Loucy (cell line): Measurements from ENCODE around the gene VPS45.
A peak's percentile ranks its signal among the peaks of the same experiment; 100 is the strongest.

Source experiments
- H2AFZ ChIP-seq: fragments of 200-600 bp; sonication (generic); 2 replicates; pipeline ENCODE4 v1.6.0; 2016; ENCODE audit warnings: antibody characterized with exemption, mild to moderate bottlenecking, low read length, moderate library complexity
- H3F3A ChIP-seq: fragments of 200-600 bp; 2 replicates; pipeline ENCODE4 v1.6.0; 2016; ENCODE audit warnings: antibody characterized with exemption, low read depth, mild to moderate bottlenecking
- H3K27me3 ChIP-seq: fragments of 200-600 bp; sonication (generic); 2 replicates; pipeline ENCODE4 v1.6.1; 2014; ENCODE audit warnings: low read length, mild to moderate bottlenecking; ENCODE audit not compliant: insufficient read depth, poor library complexity, severe bottlenecking
- H3K36me3 ChIP-seq: fragments of 200-600 bp; sonication (generic); 2 replicates; pipeline ENCODE4 v1.6.1; 2016; ENCODE audit warnings: low read length; ENCODE audit not compliant: insufficient read depth
- H3K4me1 ChIP-seq: fragments of 200-600 bp; sonication (generic); 2 replicates; pipeline ENCODE4 v1.5.1; 2014; ENCODE audit warnings: low read length, mild to moderate bottlenecking; ENCODE audit not compliant: insufficient read depth, poor library complexity, severe bottlenecking
- H3K4me2 ChIP-seq: fragments of 200-600 bp; sonication (generic); 2 replicates; pipeline ENCODE4 v1.6.0; 2014; ENCODE audit warnings: antibody characterized with exemption, low read length, low read depth, mild to moderate bottlenecking; ENCODE audit not compliant: poor library complexity, severe bottlenecking
- H3K4me3 ChIP-seq: fragments of 200-600 bp; sonication (generic); 2 replicates; pipeline ENCODE4 v1.5.1; 2014; ENCODE audit warnings: low read length, mild to moderate bottlenecking, mixed read lengths; ENCODE audit not compliant: poor library complexity, severe bottlenecking
- H3K79me2 ChIP-seq: fragments of 200-600 bp; sonication (generic); 2 replicates; pipeline ENCODE4 v1.6.1; 2014; ENCODE audit warnings: low read length; ENCODE audit not compliant: insufficient read depth
- H3K9ac ChIP-seq: fragments of 200-600 bp; sonication (generic); 2 replicates; pipeline ENCODE4 v1.6.0; 2014; ENCODE audit warnings: mild to moderate bottlenecking, low read depth, low read length, moderate library complexity; ENCODE audit not compliant: poor library complexity, severe bottlenecking
- H3K9me2 ChIP-seq: fragments of 200-600 bp; sonication (generic); replicated peaks from 2 replicates; pipeline ENCODE4 v1.6.1; 2016; ENCODE audit warnings: low read depth, low read length, mixed read lengths
- H3K9me3 ChIP-seq: fragments of 200-600 bp; sonication (generic); 2 replicates; pipeline ENCODE4 v1.6.1; 2014; ENCODE audit warnings: mild to moderate bottlenecking, antibody characterized with exemption, low read length, low read depth; ENCODE audit not compliant: insufficient read depth
- H4K20me1 ChIP-seq: fragments of 200-600 bp; sonication (generic); 2 replicates; pipeline ENCODE4 v1.6.0; 2014; ENCODE audit warnings: antibody characterized with exemption, low read length, mild to moderate bottlenecking; ENCODE audit not compliant: insufficient read depth, poor library complexity, severe bottlenecking
- CTCF ChIP-seq: fragments of 200-600 bp; sonication (generic); conservative IDR thresholded peaks from 2 replicates; pipeline ENCODE4 v1.5.1; 2014; ENCODE audit warnings: mild to moderate bottlenecking, antibody characterized with exemption, low read length
- EZH2phosphoT487 ChIP-seq: fragments of 200-600 bp; IDR thresholded peaks from 2 replicates; pipeline ENCODE4 v1.6.1; 2018; ENCODE audit warnings: antibody characterized with exemption, mild to moderate bottlenecking, moderate library complexity, borderline replicate concordance

The VPS45 gene

GRCh38 chr1:150148837-150149270, 81.3 kb downstream of the VPS45 start:
- TF ChIP-seq CTCF: no peak
- TF ChIP-seq EZH2phosphoT487: no peak
- Histone ChIP-seq H3K4me2 (peak overlapping the region; percentile 81), H3K9ac (peak overlapping the region; percentile 96), H3K4me1 (peaks cover 61% of the 10 kb centered on the region), H3K4me3 (peak overlapping the region; percentile 94), H4K20me1 (peaks cover 6% of the 10 kb centered on the region), H3K36me3 (peaks cover 11% of the 10 kb centered on the region), H3K9me2 (no peaks in the 10 kb centered on the region), H2AFZ (peak overlapping the region; percentile 60; the same call in 1 of the 2 replicates), H3K9me3 (no peaks in the 10 kb centered on the region), H3K79me2 (peaks cover 59% of the 10 kb centered on the region), H3K27me3 (peaks cover 8% of the 10 kb centered on the region), H3F3A (peaks cover 12% of the 10 kb centered on the region; the same call in 1 of the 2 replicates)

GRCh38 chr1:150149271-150150132, 81.9 kb downstream of the VPS45 start, which contains the start of gene PLEKHO1:
Gene PLEKHO1 (plus strand): TSS chr1:150149916. CDS start chr1:150150258, 342 bp downstream.
- Histone ChIP-seq H3K36me3 (peaks cover 17% of the 10 kb centered on the region), H2AFZ (peak within 1 kb of the TSS; percentile 60), H4K20me1 (peaks cover 12% of the 10 kb centered on the region), H3K9ac (peak within 1 kb of the TSS; percentile 100), H3K27me3 (peaks cover 8% of the 10 kb centered on the region), H3K4me1 (peaks cover 67% of the 10 kb centered on the region), H3K9me3 (no peaks in the 10 kb centered on the region), H3F3A (peaks cover 12% of the 10 kb centered on the region; the same call in 1 of the 2 replicates), H3K4me2 (peak within 1 kb of the TSS; percentile 81), H3K4me3 (peak within 1 kb of the TSS; percentile 94), H3K79me2 (peaks cover 65% of the 10 kb centered on the region), H3K9me2 (no peaks in the 10 kb centered on the region)
- TF ChIP-seq CTCF (no peak), EZH2phosphoT487 (no peak)

GRCh38 chr1:150150133-150151021, 82.8 kb downstream of the VPS45 start:
- Histone ChIP-seq H3K4me2 (peak overlapping the region; percentile 79), H3K9me3 (no peaks in the 10 kb centered on the region), H3K4me3 (peak overlapping the region; percentile 94), H4K20me1 (peaks cover 20% of the 10 kb centered on the region), H3K9ac (peak overlapping the region; percentile 100), H3K9me2 (no peaks in the 10 kb centered on the region), H3F3A (peaks cover 12% of the 10 kb centered on the region; the same call in 1 of the 2 replicates), H3K4me1 (peaks cover 65% of the 10 kb centered on the region), H3K36me3 (peaks cover 25% of the 10 kb centered on the region), H2AFZ (no peak overlapping the region), H3K27me3 (peaks cover 8% of the 10 kb centered on the region), H3K79me2 (peaks cover 74% of the 10 kb centered on the region)
- TF ChIP-seq CTCF: no peak
- TF ChIP-seq EZH2phosphoT487: no peak
